CD4-positive, alpha-beta T cell treated with Interleukin-6 at 100 ng/mL for 8 hours (primary cell): ENCODE data around the gene ATXN7.

Source experiments
- DNase-seq: peaks from one replicate; pipeline ENCODE4 v3.0.0-alpha.2; 2020; ENCODE audit warnings: mixed read lengths, low spot score

ATXN7 gene

DNA sequence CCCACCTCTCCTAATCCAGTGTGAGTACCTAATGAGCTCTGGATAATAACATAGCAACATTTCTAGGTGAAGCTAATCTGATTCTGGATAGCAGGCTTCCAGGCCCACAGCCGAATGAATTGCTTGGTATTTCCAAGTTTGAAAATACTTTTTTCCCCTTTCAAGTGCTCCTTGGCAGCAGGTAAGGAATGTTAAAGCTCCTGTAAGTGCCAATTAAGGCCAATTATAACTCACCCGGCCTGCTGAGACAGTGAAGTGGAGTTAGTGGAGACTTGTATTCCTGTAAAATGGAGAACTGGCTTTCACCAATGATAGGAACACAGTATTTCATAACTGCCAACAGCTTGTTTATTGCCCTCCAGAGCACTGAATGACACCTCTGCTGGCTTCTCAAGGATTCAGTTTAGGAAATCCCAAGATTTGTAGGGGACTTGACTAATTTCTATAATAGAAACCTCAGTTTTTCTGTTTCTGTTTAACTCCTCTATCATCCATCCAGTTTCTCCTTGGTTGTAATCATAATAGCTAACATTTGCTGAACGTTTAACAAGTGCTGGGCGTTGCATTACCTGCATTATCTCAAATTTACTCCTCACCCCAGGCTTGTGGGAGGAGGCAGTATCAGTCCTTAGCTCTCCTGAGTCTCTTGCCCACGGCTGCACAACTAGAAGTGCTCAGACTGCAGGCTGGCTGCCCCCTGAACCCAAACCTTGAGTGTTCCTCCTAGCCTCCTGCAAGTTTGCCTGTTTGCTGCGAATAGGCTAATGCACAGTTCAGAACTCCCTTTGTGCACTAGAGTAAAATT, 101.2 kb downstream of the ATXN7 start:
- no peak for DNase-seq

DNA sequence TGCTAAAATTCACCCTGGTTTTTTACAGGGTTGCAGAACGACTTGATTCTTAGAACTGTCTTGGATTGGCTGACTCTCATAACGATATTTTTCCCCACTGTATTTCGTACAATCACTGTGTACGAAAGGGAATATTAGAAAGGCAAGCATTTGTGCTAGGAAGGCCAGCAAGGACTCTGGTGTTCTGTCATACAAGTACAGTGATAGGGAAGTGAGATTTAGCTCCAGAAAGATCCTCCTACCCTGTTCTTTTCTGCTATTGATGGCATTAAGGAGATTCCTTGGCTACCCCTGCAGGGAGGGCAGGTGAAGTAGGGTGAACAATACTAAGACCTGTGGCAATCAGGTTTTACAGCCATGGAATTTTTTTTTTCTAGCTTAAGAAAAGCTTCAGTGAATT, 102.3 kb downstream of the ATXN7 start:
- no peak for DNase-seq

DNA sequence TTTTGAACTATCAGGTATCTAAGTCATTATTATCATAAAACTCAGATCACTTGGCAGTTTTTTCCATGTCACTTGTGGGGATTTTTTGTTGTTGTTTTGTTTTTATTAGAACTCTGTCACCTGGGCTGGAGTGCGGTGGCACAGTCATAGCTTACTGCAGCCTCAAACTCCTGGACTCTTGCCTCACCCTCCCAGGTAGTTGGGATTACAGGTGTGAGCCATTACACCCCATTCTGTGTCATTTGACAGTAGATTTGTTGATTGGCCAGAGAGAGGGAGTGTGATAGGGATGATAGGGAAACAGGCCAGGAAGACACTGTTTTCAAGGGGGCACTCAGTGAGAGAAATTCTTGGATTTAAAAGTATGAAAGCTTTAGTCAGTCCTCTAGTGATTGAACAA, 103.2 kb downstream of the ATXN7 start:
- no peak for DNase-seq

DNA sequence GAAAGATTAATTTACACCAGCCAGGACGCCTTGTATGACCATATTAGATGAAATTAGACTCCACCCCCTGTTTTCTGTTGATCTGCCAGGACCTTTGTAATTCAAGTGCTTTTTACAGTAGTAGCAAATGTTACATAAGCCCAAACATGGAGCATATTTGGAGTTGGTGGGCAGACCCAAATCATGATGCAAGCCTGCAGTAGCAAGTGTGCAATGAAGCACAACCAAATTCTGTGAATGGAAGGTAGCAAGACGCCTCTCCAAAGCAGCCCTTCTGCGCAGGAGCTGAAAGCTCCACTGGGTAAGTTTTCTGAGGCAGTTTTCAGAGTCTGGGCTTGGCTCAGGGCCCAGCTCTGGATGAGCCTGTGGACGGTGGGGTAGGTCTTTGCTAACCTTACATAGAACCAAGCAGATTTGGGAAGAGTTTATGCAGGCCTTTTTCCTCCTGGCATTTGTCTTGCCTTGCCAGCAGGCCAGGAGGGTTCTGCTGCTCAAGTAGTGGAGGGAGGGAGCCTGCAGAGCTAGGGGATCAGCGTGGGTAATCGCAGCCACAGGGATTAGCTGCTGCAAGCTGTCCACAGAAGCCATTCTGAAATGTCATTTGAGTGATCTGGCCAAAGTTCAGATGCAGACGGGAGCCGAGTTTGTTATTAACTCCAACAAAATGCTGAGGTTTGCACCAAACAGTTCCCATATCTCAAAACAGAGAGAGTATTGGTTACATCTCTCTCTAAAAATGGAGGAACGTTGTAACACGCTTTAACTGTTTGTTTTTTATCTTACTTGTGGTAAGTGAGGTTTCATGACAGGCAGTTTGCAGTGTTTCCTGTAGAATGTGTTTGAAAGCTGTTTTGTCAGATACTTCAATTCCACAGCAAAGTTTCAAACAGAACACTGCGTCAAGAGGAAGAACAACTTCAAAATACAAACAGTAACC, 104.3 kb downstream of the ATXN7 start:
- peak; percentile 72 for DNase-seq

DNA sequence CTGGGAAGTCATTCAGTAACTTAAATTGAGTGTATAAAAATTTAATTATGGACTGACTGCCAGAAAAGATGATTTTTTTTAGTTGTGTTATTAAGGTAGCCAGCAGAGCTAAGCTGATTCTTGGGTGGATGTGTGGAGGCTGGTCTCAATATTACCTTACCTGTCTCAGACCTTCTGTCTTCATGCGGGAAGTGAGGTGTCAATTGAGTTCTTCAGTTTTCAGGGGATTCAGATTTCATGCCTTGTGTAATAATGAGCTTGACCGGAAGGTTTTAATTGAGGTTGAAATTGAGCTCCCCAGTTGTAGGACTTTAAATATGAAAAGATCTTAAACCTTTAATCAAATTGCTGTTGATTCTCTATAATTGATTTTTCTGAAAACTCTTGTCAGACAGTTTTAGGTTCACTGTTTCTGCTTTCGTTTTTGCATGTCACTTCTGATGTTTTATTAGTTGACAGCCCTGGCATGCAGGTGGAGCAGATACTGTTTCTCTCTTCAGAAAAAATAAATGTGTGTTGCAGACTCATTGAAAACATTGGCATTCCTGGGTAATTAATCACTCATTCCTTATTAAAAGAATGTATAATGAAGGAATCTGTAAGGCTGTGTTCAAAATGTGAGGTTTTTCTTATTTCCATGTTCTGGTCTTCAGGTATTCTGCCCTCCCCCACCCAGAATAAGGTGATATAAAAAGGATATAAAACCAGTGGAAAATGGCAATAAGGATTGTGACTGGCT, 105.1 kb downstream of the ATXN7 start:
- DNase-seq = no peak

DNA sequence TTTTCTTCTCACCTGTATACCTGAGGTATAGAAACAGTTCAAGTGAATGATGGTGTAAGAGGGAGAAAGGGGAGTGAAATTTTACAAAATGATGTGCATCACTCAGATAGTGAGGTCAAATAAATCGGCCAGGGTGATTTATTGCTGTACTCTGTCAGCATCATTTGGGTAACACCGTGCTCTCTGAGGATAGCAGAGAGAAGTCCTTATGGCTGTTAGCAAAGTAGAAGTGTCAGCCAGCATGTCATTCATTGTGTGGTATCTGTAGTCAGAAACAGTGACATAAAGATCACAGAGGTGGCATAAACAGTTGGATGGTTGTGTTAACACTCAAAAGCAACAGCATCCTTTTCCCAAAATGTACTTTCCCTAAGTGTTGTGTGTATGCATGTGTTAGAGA, 106.2 kb downstream of the ATXN7 start:
- DNase-seq = no peak

DNA sequence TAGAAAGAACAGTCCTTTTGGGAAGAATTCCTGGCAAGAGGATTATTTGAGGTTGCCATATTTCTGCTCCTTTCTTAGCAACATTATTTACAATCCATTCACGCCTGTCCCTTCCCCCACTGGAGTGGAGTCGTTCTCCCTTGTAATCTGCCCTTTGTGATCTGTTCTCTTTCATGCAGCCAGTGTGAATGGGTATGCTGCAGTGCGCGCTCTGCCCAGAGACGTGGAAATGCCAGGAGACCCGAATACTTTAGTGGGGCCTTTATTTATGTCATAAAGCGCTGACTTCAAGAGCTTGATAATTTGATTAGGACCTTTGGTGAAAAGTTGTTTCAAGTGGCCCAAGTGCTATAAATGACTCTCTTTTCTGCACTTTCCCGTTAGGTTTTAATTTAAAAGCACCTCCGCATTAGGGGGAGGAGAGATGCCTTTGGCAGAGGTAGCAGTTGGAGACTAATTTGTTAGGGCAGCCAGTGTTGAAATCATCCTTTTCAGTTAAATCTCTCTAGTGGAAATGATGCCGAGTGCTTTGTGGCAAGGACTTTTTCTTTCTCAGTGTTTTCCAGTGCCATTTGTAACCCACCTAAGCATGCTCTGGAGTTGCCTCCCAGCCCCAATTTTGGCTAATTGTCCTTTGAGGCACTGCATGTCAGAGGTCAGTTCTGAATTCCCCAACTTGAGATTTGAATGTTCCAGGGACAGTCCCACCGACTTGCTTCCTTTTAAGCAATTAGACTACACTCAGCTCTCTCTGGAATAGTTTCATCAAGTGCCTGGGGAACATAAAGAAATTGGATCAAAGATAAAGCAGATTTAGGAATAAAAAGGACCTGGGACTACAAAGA, 107.2 kb downstream of the ATXN7 start:
- DNase-seq = no peak

DNA sequence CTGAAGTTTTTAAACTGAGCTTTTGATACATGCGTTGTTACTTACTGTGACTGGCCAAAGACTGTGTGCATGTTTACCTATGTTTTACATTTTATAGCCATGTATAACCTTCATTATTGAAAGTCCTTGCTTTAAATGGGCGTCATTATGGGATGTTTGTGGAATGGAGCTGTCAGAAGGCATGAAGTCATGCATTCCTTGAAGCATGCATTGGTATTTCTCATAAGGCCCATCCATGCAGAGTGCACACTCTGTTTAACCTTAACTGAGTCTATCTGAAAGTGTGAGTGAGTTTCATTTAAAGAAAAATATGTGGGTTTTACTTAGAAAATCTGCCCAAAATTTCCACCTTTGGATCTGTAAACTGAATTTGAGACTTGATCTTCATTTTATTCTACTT, 108.5 kb downstream of the ATXN7 start:
- DNase-seq = no peak

DNA sequence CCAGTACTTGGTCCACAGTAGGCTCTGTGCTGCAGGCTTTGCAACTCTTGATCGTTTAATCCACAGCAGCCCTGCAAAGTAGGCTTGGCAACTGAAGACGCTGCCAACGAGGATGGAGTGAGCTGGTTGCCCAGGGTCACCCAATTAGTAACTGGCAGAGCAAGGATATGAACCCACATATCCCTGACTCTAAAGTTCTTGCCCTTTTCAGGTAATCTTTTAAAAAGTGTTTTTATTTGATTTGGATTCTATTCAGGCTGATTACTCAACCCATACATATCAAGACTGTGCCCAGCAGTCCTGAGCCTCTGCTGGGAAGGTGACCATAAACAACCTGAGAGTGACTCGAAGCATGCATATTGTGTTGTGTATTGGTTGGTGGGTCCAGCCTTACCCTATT, 109.3 kb downstream of the ATXN7 start:
- no peak for DNase-seq

DNA sequence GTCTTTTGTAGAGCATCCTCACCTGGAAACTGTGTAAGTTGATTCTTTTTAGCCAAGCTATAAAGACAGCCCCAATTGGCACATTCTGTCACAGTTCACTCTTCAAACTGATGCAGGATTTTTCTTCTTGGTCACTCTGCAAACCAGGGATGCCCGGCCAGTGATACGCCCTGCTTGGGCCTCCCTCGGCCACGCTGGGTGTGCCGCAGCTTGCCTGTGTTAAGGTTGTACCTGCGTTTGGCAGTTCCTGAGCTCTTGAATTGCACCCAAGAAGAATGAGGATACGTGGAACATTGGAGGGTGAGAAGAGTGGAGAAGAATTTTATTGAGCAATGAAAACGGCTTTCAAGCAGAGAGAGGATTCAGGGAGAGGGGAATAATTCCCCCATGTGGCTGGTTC, 109.7 kb downstream of the ATXN7 start:
- no peak for DNase-seq

DNA sequence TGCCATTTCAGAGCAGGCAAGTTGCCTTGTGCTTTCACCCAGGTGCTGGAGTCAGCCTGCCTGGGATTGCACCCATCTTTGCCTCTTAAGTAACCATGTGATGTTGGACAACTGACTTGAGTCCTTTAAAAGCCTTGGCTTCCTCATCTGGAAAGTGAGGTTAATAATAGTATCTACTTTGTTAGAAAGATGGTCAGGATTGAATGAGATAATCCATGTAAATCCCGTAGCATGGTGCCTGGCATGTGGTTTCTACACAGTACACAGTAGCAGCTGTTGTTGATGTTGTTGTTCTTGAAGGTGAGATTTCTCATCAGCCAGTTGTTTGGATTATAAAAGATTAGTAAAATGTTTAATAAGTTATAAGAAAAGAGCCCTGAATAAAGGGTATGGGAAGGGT, 110.8 kb downstream of the ATXN7 start:
- no peak for DNase-seq

DNA sequence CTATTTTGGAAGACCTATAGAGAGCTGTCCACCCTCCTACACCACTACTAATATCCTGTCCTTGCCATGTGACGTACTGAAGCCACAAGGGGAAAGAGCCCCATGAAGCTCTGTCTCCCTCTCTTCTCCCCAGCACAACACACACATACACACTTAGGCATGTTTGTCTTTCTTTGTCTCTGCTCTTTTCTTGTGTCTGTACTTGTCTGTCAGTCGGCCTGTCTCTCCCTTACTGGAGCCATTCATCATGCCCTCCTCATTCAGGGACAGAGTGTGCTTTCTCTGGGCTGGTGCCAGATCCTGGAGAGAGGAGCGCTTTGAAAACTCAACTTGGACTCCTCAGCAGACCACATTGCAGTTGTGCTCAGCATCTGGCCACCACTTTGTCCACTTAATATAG, 112.1 kb downstream of the ATXN7 start:
- DNase-seq = no peak

DNA sequence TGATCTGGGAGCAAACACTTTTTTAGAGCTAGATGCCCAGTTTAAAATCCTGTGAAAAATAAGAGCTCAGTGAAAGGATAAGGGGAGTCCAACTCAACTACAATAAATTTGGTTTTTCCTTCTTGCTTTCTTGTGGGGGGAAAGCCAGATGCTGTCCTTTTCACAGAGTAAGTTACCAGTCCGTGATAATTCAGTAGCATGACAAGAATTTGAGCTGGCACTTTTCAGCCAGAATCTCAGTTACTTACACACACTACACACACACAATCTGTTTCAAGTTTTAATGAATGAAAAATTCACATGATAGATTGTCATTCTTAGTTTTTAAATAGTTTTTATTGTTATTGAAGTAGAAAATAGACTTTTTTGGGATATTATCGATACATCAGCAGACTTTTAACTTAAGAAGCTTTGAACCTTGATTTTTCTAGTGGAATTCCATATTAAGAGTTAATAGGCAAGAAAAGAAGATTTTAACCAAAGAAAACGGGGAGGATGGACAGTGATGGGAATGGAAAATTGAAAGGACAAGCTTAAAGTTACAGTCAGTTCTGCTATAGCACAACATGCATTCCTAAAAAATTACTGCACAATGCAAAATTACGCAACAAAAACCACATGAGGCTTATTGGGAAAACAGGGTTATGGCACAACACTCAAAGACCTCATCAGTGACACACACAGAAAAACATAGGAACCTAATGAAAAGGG, 112.6 kb downstream of the ATXN7 start:
- DNase-seq = no peak

DNA sequence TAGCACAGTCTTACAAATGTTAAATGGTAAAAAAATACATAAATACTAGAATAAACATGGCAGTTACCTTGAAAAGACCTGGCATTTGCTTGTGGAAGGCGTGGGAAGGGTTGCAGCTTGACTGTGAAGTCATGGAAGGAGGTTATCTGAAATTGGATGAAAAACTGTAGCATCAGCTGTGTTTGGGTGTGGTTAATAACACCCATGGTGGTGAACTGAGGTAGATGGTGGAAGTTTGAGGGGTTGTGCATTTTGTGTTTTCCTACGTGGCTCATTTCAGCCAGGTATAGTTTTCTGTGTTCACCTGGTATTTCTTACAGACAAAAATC, 113.2 kb downstream of the ATXN7 start:
- DNase-seq = no peak

DNA sequence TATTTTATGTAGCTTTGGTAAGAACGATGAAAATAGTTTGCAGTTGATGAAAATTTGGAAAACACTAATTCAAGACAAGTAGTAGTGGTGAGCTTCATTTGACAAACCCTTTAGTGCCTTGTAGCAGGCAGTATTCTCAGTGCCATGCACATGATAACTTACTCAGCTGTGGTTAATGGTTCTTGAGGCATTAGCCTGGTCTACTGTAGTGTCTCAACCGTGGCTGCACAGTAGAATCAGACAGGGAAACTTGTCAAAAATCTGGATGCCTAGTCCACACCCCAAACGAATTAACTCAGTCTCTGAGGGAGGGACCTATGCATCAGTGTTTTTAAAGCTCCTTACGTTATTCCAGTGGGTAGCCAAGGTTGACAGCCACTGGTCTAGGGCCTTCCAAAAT, 114.2 kb downstream of the ATXN7 start:
- DNase-seq = no peak

DNA sequence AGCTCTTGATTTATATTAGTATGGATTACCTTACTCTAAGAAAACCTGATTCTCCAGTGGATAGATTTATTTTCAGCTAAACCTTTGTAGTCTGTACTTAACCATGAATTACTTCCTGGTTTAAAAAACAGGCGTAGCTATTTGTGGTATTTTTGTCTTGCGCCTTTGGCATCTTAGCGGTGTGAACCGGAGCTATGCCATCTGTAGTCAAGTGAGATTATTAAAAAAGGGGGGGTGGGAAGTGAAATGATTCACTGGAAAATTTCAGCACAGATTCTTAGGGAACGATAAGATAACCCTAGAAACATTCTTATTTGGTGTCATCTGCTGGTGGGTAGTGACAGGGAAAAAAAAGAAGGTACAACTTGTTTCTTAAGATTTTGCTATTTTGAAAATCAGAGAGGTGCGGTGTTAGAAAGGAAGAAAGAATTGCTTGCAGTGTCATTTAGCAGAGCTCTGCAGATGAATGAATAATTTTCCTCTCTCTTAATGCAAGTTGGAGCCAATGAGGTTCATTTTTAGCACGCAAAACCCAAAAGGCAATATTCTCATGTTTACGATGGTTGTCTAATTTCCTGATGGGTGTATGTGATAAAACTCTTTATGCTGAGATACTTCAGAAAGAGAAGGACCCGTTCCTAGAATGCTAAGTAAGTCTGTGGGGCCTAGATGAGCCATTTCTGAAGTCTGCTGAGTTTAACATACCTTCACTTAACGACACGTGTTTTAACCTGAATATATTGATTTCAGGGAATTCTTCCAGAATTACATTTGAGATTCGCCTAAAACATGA, 115.6 kb downstream of the ATXN7 start:
- peak; percentile 62 for DNase-seq

DNA sequence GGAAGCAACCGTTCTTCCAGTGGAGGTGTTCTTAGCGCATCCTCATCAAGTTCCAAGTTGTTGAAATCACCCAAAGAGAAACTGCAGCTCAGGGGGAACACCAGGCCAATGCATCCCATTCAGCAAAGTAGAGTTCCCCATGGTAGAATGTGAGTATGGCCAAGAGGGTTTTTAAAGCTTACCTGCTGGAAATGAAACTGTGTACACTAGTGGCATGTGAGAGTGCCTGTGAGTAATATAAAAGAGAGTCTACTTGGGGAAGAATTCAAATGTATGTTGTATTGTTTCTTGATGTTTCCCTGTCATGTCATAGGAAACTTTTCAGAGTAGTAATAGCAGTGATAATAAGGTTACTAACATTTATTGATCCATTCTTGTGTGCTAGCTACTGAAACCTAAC, 116.4 kb downstream of the ATXN7 start:
- no peak for DNase-seq

DNA sequence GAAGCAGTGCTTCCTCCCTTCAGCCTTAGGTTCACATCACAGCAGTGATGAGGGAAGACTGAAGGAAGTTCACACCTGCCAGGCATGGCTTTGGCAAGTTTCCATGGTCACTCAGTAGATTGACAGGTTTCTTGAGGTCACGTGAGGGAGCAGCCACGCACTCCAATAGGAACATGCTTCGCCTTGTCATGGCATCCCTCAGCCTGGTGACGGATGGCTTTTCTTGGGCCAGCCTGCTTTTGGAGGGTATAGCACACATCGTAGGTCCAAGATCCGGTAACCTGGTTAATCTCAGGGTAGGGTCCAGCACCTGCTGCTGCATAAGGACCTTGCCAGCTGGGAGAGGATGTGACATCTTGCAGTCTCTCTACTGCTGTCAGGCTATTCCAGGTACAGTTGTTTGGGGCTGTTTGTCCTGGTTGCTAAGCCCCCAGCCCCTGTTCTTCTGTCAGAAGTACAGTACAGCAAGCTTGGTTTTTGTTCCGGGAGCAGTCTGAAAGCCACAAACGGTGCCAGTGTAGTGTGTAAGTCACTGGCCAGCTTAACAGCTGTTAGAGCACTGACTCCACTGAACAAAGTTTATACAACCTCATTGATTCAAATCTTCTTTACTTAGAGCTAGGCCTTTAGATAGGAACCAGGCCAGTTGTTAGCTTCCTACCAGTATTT, 117.3 kb downstream of the ATXN7 start:
- DNase-seq = no peak

DNA sequence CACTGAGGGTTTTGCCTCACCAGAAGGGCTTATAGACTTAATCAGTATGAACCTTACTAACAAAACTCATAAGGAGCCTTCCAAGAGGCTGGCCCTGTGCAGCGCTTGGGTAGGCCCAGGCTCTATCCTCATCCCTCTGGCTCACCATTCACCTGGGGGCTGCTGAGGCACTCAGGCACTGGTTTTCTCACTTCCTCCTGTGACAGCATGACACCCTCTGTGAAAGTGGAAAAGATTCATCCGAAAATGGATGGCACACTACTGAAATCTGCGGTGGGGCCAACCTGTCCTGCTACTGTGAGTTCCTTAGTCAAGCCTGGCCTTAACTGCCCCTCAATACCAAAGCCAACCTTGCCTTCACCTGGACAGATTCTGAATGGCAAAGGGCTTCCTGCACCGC, 118.3 kb downstream of the ATXN7 start:
- no peak for DNase-seq

DNA sequence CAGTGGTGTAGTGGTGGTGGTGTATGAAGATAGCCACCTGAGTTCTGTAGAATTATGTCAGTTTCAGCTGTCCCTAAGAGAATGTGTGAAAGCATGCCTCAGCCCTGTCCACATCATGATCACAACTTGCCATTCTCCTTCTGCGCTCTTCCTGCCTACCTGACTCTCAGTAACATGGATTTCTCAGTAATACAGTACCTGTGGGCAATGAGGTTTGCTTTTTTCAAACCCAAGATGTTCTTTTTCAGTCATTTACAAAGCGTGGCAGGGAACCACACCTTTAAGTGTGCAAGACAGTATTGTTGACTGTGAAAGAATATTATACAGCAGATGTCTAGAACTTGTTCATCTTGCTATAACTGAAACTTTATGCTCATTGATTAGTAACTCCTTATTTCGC, 120.7 kb downstream of the ATXN7 start:
- DNase-seq = no peak
